ENCODE measurements around the gene TAS2R60. TPM values are rescaled to one million over a fixed set of nuclear protein-coding genes. Genes with fewer than 3 reads are reported as not detected.
"Not testable (repeated sequence)": the region's sequence is repeated elsewhere in the genome, so short reads cannot be mapped to it uniquely, and the experiment has no call there.

The TAS2R60 gene
- total and polyA plus RNA-seq, 7 donors = not detected

GRCh38 chr7:143416565-143417149 lies 26.6 kb upstream of the TAS2R60 start:
- Histone ChIP-seq H3K9me3 (no peaks in the 10 kb centered on the region), H3K27me3 (ENCODE audit: insufficient read depth in 3 of 3, low read length in 2 of 3) (peaks cover 0 to 6% (median 0%) of the 10 kb centered on the region in 3 donors), H3K27ac (no peak overlapping the region), H3K4me1 (no peaks in the 10 kb centered on the region), H3K4me3 (no peak overlapping the region), H3K36me3 (ENCODE audit: insufficient read depth in 1 of 2, low read depth in 1 of 2) (no peaks in the 10 kb centered on the region)
- 1 to 6% (median 3%) methylated on average over 3 of the region's 3 CpGs for WGBS, 3 donors
- intact Hi-C loops (cut with DNase I) = loop anchor here (1.0 to 5.0 kb wide), 4 partner anchors 34 to 176 kb away; partner anchors contain the start of gene ZYX (in 2 of the 2)
- DNase-seq (no peak), ATAC-seq (peak in 3 of 4 donors; percentile 59 to 76 (median 60))
- TF ChIP-seq CTCF (IDR thresholded peaks at IDR 0.05) = peak; percentile 88

DNA sequence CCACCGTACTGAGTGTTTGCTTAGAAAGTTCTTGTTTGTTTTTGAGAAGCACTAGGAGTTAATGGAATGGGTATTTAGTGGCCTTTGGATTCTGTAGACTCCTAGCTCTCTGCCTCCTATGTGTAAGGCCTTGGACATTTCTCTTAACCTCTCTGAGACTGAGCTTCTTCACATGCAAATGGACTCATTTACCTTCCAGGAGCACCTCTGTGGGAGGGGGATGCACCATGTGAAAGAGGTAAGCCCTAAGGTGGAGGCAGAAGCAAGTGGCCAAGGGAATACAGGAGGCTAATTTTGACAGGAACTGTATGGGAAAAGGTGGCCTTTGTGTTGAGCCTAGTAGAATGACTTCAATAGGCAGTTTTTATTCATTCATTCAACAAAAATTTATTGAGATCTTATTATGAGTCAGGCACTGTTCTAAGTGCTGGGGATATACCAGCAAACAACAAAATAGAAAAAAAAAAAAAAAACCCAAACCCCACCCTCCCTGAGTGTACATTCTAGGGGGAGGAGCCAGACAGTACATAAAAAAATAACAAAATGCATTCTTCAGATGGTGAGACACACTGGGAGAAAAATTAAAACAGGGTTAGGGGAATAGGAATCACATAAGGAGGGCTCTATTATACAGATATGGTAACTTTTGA lies 25.4 kb upstream of the TAS2R60 start:
- ATAC-seq (no peak), DNase-seq (no peak)
- intact Hi-C loops (cut with DNase I) = loop anchor here (1.0 to 5.0 kb wide), 4 partner anchors 36 to 177 kb away; partner anchors contain the start of gene ZYX (in 2 of the 2)
- TF ChIP-seq CTCF (IDR thresholded peaks at IDR 0.05) = no peak
- Histone ChIP-seq H3K4me1 (no peaks in the 10 kb centered on the region), H3K27ac (no peak overlapping the region), H3K4me3 (no peak overlapping the region), H3K9me3 (no peaks in the 10 kb centered on the region), H3K36me3 (ENCODE audit: insufficient read depth in 1 of 2, low read depth in 1 of 2) (no peaks in the 10 kb centered on the region), H3K27me3 (ENCODE audit: insufficient read depth in 3 of 3, low read length in 2 of 3) (peaks cover 0 to 6% (median 0%) of the 10 kb centered on the region in 3 donors)
- WGBS, 3 donors = 27 to 60% (median 52%) methylated on average over 1 of the region's 1 CpG

GRCh38 chr7:143418681-143419458 lies 24.4 kb upstream of the TAS2R60 start:
- peaks cover 0 to 6% (median 2%) of the 10 kb centered on the region in 3 donors for H3K27me3 ChIP-seq (ENCODE audit: insufficient read depth in 3 of 3, low read length in 2 of 3)
- ATAC-seq = no peak

DNA sequence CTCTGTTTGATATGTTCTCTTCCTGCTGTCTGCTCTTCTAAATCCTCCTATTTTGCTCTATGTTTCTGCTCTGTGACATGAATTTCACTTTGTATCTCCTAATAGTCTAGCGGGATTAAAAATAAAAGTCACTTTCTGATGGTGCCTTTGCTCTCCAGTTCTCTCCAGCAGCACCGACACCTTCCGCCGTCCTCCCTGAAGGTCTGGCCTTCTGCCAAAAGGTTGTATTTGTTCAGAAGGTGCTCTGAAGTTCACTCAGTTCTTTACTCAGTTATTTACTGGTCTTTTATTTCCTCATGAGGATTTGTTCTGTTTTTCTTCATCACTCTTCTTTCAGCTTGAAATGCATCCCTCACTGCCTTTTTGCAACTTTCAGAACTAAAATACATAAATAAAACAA lies 23.4 kb upstream of the TAS2R60 start:
- Histone ChIP-seq H3K9me3 (no peaks in the 10 kb centered on the region), H3K4me1 (no peaks in the 10 kb centered on the region), H3K36me3 (ENCODE audit: insufficient read depth in 1 of 2, low read depth in 1 of 2) (no peaks in the 10 kb centered on the region), H3K27ac (no peak overlapping the region), H3K4me3 (no peak overlapping the region), H3K27me3 (ENCODE audit: insufficient read depth in 3 of 3, low read length in 2 of 3) (peaks cover 0 to 6% (median 2%) of the 10 kb centered on the region in 3 donors)
- intact Hi-C loops (cut with DNase I) = loop anchor here in 1 of 2 donors (5.0 kb wide), 1 partner anchor 38 kb away; the partner anchor contains the start of gene ZYX
- ATAC-seq (no peak), DNase-seq (no peak)
- 48 to 72% (median 53%) methylated on average over 4 of the region's 4 CpGs for WGBS, 3 donors
- TF ChIP-seq CTCF (IDR thresholded peaks at IDR 0.05) = no peak

More at GRCh38 chr7:143418681-143419458, 24.4 kb upstream of the TAS2R60 start:
- Histone ChIP-seq H3K4me3 (no peak overlapping the region), H3K4me1 (no peaks in the 10 kb centered on the region), H3K36me3 (ENCODE audit: insufficient read depth in 1 of 2, low read depth in 1 of 2) (no peaks in the 10 kb centered on the region), H3K9me3 (no peaks in the 10 kb centered on the region), H3K27ac (no peak overlapping the region)
- 58 to 73% (median 64%) methylated on average over 11 of the region's 11 CpGs for whole genome bisulfite sequencing, 3 donors
- DNase-seq = no peak
- intact Hi-C loops (cut with DNase I) = loop anchor here in 1 of 2 donors (5.0 kb wide), 1 partner anchor 37 kb away; the partner anchor contains the start of gene ZYX
- no peak for TF ChIP-seq CTCF (IDR thresholded peaks at IDR 0.05)

DNA sequence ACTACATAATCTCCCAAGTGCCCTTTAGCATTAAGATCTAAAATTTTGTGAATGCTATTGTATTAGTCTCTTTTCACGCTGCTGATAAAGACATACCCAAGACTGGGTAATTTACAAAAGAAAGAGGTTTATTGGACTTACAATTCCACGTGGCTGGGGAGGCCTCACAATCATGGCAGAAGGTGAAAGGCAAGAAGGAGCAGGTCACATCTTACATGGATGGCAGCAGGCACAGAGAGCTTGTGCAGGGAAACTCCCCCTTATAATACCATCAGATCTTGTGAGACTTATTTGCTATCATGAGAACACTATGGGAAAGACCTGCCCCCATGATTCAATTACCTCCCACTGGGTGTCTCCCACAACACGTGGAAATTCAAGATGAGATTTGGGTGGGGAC lies 22.6 kb upstream of the TAS2R60 start:
- H3K36me3 ChIP-seq (ENCODE audit: insufficient read depth in 1 of 2, low read depth in 1 of 2); H3K9me3 ChIP-seq; H3K27me3 ChIP-seq (ENCODE audit: insufficient read depth in 3 of 3, low read length in 2 of 3); H3K4me1 ChIP-seq; intact Hi-C loops (cut with DNase I); DNase-seq; H3K4me3 ChIP-seq; ATAC-seq; H3K27ac ChIP-seq: not testable (repeated sequence)
- WGBS, 3 donors = 54 to 60% (median 58%) methylated on average over 3 of the region's 3 CpGs
